HG03097 (cell line): ENCODE data around the gene DLX6.

Source experiments
- ATAC-seq: cut with Tn5 transposase; IDR thresholded peaks from one replicate; pipeline ENCODE4 v1.9.1; 2021; ENCODE audit not compliant: unreplicated experiment, low FRiP score

DLX6 gene

GRCh38 chr7:97005183-97006054 lies at the start of gene DLX6:
Gene DLX6 (plus strand): TSS chr7:97005553. CDS start chr7:97005978, 425 bp downstream.
- ATAC-seq = no peak

- no peak for ATAC-seq
These were observed 46.2 kb upstream of the DLX6 start for GRCh38 chr7:96959135-96959534.

DNA sequence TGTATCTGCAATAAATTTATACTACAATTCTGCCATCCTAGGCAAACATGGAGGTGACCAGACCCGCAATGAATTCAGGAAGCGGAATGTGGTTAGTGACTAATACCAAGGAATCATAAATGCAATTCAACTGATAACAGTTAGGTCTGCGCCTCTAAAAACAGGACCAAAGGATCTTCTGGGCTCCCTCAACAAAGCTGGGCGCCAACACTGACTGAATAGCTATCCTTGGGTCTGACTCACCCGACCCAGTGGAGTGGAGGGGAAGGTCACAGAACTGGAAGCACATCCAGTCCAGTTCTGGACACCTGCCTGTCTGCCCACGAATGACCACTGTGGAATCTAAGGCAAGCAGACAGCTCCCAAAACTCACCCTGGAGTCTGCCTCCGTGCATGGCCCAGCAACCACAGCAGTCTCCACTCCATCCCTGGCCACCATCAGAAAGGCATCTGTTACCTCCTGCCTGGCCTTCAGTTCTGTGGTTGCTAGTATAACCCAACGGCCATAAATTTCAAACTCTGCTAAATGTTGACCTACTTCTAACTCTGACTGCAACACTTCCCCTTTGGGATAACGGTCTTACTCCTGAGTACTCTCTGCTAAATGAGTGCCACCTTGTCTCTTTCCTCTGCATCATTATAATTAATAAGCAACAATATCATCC lies 43.0 kb upstream of the DLX6 start:
- ATAC-seq = no peak

GRCh38 chr7:96968981-96969380 lies 36.4 kb upstream of the DLX6 start:
- no peak for ATAC-seq

DNA sequence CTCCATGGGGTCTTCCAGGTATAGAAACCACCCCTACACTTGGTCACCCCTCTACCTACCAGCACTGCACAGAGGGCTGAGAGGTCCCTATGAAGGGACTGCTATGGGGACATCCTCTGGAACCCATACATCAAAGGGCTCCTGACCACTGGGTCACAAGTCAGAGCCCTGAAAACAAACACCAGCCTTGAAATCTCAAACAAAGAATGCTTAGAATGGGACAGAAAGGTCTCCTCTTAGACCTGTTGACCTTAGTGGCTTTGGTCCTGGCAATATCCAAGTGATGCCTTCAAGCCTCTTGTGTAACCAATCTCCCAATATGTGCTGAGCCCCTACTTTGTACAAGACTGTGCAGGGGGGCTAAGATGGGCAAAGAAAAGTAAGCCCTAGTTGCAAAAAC lies 34.6 kb upstream of the DLX6 start:
- no peak for ATAC-seq

- no peak for ATAC-seq
These were observed 31.4 kb upstream of the DLX6 start for GRCh38 chr7:96973986-96974385.

- no peak for ATAC-seq
These were observed 29.2 kb upstream of the DLX6 start for GRCh38 chr7:96976106-96976505.

GRCh38 chr7:96977445-96977844 lies 27.9 kb upstream of the DLX6 start:
- ATAC-seq = no peak

DNA sequence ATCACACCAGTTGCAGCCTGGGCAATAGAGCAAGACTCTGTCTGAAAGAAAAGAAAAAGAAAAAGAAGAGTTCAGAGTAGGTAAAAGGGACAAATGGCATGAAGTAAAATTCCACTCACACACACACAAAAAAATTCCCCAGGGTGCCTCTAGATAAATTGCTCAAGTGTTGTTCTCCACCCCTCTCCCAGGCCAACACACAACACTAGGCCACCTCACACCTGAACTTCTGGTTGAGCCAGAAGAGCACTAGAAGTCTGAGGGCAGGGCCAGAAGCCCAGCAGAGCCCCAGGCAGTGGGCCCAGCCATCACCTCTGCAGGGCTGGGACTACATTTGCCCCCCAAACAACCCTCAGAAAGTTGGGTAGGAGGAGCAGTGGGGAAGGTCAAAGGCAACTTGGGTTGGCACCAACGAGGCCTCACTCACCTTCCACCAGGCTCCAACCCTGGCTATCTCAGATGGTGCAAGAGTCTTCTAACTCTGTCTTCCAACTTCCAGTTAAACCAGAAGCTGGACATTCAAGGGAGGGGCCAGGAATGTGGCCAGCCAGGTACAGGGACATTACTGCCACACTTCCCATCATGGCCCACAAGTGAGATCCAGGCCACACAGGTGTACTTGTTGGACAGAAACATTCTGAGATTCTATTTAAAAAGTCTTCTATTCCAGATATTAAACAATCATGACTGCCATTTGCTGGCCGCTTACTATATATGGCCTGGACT lies 25.6 kb upstream of the DLX6 start:
- no peak for ATAC-seq

- no peak for ATAC-seq
These were observed 22.8 kb upstream of the DLX6 start for GRCh38 chr7:96982586-96982985.

GRCh38 chr7:96985992-96986391 lies 19.4 kb upstream of the DLX6 start:
- ATAC-seq = no peak

DNA sequence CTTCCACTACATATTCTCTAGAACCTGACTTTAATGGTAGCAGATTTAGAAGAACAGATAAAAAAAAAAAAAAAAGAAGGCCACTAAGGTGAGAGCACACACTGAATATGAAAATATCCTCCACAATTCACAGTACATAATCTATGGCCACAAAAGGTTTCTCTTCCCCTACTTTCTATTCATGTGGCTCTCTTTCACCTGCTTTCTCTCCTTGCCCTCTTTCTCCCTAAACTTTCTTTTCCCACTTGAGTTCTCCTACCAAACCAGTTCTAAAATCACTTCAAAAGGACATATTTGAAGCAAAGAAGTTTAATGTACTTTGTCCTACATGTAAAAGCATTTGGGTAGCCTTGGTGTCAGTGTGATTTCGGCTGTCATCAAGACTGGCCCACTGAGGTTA lies 18.5 kb upstream of the DLX6 start:
- ATAC-seq = no peak

GRCh38 chr7:96987719-96988118 lies 17.6 kb upstream of the DLX6 start:
- no peak for ATAC-seq

DNA sequence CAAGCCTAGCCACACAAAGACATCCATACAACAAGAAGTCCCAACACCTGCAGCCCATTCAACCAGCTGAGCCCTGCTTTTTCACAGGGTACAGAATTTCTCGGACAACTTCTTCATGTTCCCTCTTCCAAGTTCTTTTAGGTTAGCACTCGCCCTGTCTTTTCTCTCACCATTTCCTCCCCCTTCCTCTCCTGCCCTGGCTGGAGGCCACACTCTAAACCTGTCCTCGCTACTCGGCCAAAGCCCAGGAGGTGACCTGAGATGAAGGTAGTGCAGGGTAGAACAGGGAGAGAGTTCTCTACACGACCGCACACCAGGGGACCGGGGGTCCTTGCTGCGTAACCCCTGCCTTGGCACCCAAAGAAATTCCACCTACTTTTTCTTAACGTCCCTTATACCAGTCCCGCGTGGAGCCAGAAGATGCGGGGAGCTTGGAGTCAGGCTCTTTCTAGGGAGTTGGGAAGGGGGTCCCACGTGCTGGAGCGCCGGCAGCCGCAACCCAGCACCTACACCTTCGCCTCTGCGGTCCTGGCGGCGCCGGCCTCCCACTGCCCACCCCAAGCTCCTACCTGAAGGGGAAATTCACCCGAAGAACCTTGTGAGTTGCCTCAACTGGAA lies 16.0 kb upstream of the DLX6 start:
- ATAC-seq = no peak

GRCh38 chr7:96989859-96990317 lies 15.5 kb upstream of the DLX6 start:
- ATAC-seq = no peak

DNA sequence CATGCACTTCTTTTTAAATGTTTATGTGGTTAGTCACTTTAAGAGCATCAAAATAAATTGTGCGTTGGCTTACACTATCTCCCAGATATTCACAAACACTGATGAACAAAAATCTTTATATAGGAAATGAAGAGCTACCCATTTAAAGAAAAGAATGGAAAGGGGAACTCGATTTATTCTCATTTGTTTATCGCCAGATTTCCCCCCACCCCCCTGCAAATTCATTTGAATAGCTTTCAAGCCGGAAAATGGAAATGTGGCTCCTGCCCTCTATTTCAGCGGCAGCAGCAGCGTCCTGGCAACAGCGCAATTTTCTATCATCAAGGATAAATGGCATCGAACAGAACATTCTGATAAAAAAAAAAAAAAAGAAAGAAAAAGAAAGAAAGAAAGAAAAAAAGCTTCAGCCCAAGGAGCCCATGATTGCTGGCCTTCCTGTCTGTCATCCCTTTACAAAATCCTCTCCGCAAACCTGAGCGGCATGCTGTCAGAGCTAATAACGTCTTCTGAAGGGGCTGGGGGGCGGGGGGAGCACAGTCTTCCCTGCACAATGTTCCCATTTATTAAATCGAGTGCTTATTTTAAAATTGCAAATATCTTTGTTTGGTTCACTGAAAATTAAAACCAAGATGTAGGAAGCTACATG lies 13.7 kb upstream of the DLX6 start:
- ATAC-seq = no peak

- ATAC-seq = no peak
These were observed 13.0 kb upstream of the DLX6 start for GRCh38 chr7:96992192-96993005.

GRCh38 chr7:96993094-96993865 lies 12.1 kb upstream of the DLX6 start:
- ATAC-seq = no peak

- no peak for ATAC-seq
These were observed 11.4 kb upstream of the DLX6 start for GRCh38 chr7:96993980-96994379.
